ENCODE data around the gene SHTN1.

Gene SHTN1

DNA sequence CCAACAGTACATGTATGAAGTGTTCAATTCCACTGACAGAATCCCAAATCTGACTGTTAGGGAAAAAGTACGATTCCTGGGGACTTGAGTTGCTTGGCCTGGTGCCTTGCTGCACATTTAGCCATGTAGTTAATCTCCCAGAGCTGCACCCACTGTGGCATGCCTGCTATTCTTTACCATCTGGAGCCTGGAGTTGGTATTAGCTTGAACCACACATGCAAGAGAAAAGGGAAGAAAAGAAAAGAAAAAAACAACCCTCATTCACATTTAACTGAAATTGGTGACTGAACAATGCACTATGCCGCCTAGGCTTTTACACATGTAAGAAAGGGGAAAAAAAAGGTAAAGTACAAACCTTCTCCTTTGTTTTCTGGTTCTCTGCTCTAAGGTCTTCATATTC lies 26.1 kb downstream of the SHTN1 start:
- H3K4me3 ChIP-seq (ENCODE audit: low read depth, low read length): no peak overlapping the region
- TF ChIP-seq, protein P1, sequence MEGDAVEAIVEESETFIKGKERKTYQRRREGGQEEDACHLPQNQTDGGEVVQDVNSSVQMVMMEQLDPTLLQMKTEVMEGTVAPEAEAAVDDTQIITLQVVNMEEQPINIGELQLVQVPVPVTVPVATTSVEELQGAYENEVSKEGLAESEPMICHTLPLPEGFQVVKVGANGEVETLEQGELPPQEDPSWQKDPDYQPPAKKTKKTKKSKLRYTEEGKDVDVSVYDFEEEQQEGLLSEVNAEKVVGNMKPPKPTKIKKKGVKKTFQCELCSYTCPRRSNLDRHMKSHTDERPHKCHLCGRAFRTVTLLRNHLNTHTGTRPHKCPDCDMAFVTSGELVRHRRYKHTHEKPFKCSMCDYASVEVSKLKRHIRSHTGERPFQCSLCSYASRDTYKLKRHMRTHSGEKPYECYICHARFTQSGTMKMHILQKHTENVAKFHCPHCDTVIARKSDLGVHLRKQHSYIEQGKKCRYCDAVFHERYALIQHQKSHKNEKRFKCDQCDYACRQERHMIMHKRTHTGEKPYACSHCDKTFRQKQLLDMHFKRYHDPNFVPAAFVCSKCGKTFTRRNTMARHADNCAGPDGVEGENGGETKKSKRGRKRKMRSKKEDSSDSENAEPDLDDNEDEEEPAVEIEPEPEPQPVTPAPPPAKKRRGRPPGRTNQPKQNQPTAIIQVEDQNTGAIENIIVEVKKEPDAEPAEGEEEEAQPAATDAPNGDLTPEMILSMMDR (IDR thresholded peaks at IDR 0.05; ENCODE audit: insufficient read depth, low read length, missing control alignments): no peak
- CTCF ChIA-PET: no interaction called here
- DNase-seq (ENCODE audit: low read depth, low spot score): no peak
- POLR2A ChIA-PET: no interaction called here

DNA sequence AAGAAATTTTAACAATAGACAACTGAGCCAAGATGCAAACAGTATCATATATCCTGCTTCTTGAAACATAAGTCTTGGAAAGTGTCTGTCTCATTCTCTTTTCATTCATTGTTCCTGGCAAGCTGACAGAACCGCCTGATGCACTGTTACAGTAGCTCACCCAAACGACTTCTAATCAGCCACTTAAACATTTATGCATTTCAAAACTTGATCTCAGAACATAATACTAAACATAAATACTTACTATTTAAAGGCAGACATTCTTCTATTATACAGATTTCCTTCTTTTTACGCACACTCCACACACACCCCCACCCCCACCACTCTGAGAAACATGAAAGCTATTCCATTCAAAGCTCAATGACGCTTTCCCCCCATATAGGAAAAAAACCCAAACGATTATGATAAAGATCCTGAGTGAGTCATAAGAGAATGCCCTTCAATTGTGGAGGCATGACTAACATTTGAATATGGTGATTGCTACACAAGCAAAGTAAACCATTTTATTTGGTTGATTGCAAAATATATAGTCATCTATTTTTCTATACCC lies 30.5 kb downstream of the SHTN1 start:
- no peak overlapping the region for H3K4me3 ChIP-seq (ENCODE audit: low read depth, low read length)
- DNase-seq (ENCODE audit: low read depth, low spot score): peak; percentile 69
- ChIA-PET POLR2A (no interaction called here), CTCF (no interaction called here)
- TF ChIP-seq, protein P1 (IDR thresholded peaks at IDR 0.05; ENCODE audit: insufficient read depth, low read length, missing control alignments): no peak

DNA sequence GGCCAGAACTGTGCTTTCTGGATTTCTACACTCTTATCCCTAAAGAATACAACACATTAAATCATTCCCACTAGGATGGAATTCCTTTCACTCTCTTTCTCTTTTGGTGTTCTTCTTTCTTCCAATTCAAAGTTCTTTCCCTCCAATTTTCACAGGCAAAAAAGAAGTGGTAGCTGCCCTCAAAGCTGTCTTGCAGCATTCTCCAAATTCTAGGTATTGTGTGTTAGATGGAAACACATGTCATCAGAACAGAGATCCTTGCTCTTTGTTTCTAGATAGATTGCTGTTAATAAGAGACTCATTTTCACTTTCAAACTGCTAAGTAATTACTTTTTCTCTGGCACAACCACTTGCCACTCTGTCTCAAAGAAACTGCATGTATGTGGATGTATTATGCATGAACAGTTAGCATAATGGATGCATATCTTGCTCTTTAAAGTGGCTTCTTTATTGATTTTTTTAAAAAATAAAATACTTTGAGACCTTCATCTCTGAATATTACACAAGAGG lies 31.0 kb downstream of the SHTN1 start:
- no peak overlapping the region for H3K4me3 ChIP-seq (ENCODE audit: low read depth, low read length)
- ChIA-PET CTCF (no interaction called here), POLR2A (no interaction called here)
- no peak for DNase-seq (ENCODE audit: low read depth, low spot score)
- TF ChIP-seq, protein P1 (IDR thresholded peaks at IDR 0.05; ENCODE audit: insufficient read depth, low read length, missing control alignments): no peak

DNA sequence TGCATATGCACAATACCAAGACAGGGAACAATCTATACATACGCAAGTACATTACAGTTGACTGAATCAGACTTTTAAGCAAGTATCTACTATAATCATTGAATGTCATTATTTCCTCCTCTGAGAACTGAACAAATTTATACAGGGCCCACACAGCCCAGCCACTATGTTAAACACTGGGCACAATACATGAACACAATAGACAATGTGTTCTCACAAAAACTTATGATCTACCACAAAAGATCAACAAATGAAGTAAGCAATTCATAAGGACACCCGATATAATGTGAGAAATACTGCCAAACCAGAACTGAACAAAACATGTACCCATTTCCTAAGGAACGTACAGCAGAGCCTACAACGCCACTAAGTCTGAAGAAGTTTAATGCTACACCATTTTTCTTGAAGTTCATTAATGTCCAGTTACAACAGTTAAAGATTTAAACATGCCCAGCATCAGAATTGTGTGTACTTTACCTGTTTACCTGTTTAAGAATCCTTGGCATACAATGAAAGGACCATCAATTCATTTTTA lies 31.5 kb downstream of the SHTN1 start:
- ChIA-PET POLR2A (no interaction called here), CTCF (no interaction called here)
- DNase-seq (ENCODE audit: low read depth, low spot score): no peak
- no peak overlapping the region for H3K4me3 ChIP-seq (ENCODE audit: low read depth, low read length)
- TF ChIP-seq, protein P1 (IDR thresholded peaks at IDR 0.05; ENCODE audit: insufficient read depth, low read length, missing control alignments): no peak

DNA sequence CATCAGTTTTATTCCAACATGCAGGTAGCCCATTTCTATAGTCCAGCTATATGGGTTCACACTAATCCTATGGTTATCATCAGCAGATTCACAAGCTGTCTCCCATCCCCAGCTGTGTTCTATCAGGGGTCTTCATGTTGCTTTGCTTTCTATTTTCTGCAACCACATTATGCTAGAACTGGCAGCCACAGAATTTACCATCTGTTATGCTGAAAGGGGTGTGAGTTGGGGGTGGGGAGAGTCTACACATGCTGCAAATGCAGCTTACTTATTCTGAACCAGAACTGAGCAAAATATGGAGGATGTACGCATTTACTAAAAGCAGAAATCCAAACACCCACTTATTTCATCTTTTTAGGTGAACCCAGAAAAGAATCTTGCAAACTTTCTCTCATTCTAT lies 32.9 kb downstream of the SHTN1 start:
- CTCF ChIA-PET: no interaction called here
- no peak for DNase-seq (ENCODE audit: low read depth, low spot score)
- TF ChIP-seq, protein P1 (IDR thresholded peaks at IDR 0.05; ENCODE audit: insufficient read depth, low read length, missing control alignments): no peak
- POLR2A ChIA-PET: no interaction called here
- no peak overlapping the region for H3K4me3 ChIP-seq (ENCODE audit: low read depth, low read length)

DNA sequence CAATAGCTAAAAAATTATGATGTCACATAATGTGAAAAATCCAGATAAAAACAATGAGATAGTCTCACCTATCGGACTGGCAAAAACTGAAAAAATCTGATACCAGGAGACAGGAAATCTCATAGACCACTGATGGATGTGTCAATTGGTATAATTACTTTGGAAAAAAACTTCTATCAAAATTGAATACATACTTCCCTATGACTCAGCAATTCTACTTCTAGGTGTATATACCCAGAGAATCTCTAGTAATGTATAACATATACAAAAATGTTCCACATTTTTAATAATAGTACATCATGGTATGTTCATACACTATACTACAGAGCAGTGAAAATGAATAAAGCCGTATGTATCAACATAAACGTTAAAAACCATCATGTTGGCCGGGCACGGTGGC lies 34.9 kb downstream of the SHTN1 start:
- CTCF ChIA-PET: no interaction called here
- H3K4me3 ChIP-seq (ENCODE audit: low read depth, low read length): no peak overlapping the region
- no peak for DNase-seq (ENCODE audit: low read depth, low spot score)
- POLR2A ChIA-PET: no interaction called here
- TF ChIP-seq, protein P1 (IDR thresholded peaks at IDR 0.05; ENCODE audit: insufficient read depth, low read length, missing control alignments): no peak
